ENCODE measurements around the gene PMF1.

DNA sequence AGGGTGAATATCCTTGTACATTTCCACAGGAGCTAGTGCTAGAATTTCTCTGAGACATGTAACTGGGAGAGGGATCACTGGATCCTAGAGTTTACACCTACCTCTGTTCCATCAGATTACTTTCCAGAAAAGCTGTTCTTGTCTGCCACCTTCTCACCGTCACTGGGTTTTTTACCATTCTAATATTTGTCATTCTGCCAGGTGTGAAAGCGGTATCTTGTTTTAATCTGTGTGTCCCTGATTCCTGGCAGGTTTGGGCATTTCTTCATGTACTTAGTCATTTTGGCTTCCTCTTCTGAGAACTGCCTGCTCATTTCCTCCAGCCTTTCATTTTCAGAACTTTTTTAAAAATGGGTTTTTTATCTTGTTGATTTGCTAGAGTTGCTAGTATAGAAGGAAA, 5.1 kb downstream of the PMF1 start:
- TF ChIP-seq, protein P1, sequence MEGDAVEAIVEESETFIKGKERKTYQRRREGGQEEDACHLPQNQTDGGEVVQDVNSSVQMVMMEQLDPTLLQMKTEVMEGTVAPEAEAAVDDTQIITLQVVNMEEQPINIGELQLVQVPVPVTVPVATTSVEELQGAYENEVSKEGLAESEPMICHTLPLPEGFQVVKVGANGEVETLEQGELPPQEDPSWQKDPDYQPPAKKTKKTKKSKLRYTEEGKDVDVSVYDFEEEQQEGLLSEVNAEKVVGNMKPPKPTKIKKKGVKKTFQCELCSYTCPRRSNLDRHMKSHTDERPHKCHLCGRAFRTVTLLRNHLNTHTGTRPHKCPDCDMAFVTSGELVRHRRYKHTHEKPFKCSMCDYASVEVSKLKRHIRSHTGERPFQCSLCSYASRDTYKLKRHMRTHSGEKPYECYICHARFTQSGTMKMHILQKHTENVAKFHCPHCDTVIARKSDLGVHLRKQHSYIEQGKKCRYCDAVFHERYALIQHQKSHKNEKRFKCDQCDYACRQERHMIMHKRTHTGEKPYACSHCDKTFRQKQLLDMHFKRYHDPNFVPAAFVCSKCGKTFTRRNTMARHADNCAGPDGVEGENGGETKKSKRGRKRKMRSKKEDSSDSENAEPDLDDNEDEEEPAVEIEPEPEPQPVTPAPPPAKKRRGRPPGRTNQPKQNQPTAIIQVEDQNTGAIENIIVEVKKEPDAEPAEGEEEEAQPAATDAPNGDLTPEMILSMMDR (IDR thresholded peaks at IDR 0.05) = no peak
- no peak for TF ChIP-seq POLR2A (IDR thresholded peaks at IDR 0.05)

Data from esophagus squamous epithelium (tissue), 4 donors.